GM21786 (cell line): Measurements from ENCODE around the gene NPAS3.

Experiments used
- ATAC-seq: cut with Tn5 transposase; IDR thresholded peaks from one replicate; pipeline ENCODE4 v1.9.1; 2021; ENCODE audit not compliant: unreplicated experiment

The NPAS3 gene

GRCh38 chr14:33369041-33369440 lies 430.4 kb downstream of the NPAS3 start:
- no peak for ATAC-seq

- peak; percentile 97 for ATAC-seq
Measured at GRCh38 chr14:33369972-33370371, 431.3 kb downstream of the NPAS3 start.

- peak; percentile 6 for ATAC-seq
Measured at GRCh38 chr14:33370426-33370825, 431.7 kb downstream of the NPAS3 start.

- no peak for ATAC-seq
Measured at GRCh38 chr14:33375196-33375595, 436.5 kb downstream of the NPAS3 start.

- no peak for ATAC-seq
Measured at GRCh38 chr14:33375786-33376185, 437.1 kb downstream of the NPAS3 start.

GRCh38 chr14:33376510-33376909 lies 437.8 kb downstream of the NPAS3 start:
- ATAC-seq: no peak

GRCh38 chr14:33377596-33378390 lies 439.1 kb downstream of the NPAS3 start:
- ATAC-seq: peak; percentile 89

- ATAC-seq: no peak
Measured at GRCh38 chr14:33381717-33382116, 443.0 kb downstream of the NPAS3 start.

- no peak for ATAC-seq
Measured at GRCh38 chr14:33386140-33386539, 447.5 kb downstream of the NPAS3 start.

GRCh38 chr14:33386781-33387180 lies 448.1 kb downstream of the NPAS3 start:
- no peak for ATAC-seq

- no peak for ATAC-seq
Measured at GRCh38 chr14:33390335-33390734, 451.7 kb downstream of the NPAS3 start.

GRCh38 chr14:33393231-33393894 lies 454.7 kb downstream of the NPAS3 start:
- ATAC-seq: no peak

GRCh38 chr14:33393895-33394368 lies 455.3 kb downstream of the NPAS3 start:
- ATAC-seq: no peak

- ATAC-seq: no peak
Measured at GRCh38 chr14:33401311-33401710, 462.6 kb downstream of the NPAS3 start.

GRCh38 chr14:33402604-33403003 lies 463.9 kb downstream of the NPAS3 start:
- ATAC-seq: no peak

GRCh38 chr14:33404054-33404453 lies 465.4 kb downstream of the NPAS3 start:
- no peak for ATAC-seq

- ATAC-seq: no peak
Measured at GRCh38 chr14:33404964-33405574, 466.4 kb downstream of the NPAS3 start.

GRCh38 chr14:33406766-33407165 lies 468.1 kb downstream of the NPAS3 start:
- ATAC-seq: no peak

- no peak for ATAC-seq
Measured at GRCh38 chr14:33408291-33408690, 469.6 kb downstream of the NPAS3 start.

- ATAC-seq: no peak
Measured at GRCh38 chr14:33412450-33412849, 473.8 kb downstream of the NPAS3 start.

- ATAC-seq: no peak
Measured at GRCh38 chr14:33413381-33413780, 474.7 kb downstream of the NPAS3 start.

GRCh38 chr14:33414041-33414440 lies 475.4 kb downstream of the NPAS3 start:
- ATAC-seq: no peak
